DND-41 (cell line): ENCODE measurements around the gene ZBTB7B.

Source experiments
- CTCF ChIP-seq: IDR thresholded peaks from 2 replicates; pipeline ENCODE4 v1.5.1; 2012; ENCODE audit warnings: borderline replicate concordance, low read length, moderate library complexity, mild to moderate bottlenecking; ENCODE audit not compliant: poor library complexity, severe bottlenecking; ENCODE audit errors: extremely low read depth
- EZH2 ChIP-seq: IDR thresholded peaks from 3 replicates; pipeline ENCODE4 v1.6.1; 2012; ENCODE audit warnings: borderline replicate concordance, low read depth, mild to moderate bottlenecking, moderate library complexity, low read length, inconsistent platforms; ENCODE audit not compliant: severe bottlenecking

DNA sequence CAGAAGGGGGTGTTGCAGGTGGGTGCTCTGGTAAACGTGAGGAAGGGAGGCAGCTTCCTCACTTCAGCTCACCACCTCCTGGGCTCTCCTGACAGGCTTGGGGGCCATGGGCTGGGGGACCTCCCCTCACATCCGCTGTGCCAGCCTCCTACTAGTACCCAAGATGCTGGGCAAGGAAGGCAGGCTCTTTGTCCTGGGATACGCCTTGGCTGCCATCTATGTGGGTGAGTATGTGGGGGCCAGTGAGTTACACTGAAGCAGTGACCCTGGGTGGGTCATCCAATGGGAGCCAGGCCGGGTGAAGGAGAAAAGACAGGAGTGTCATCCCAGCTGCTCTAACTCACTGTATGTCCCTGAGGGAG lies 36.7 kb downstream of the ZBTB7B start:
- TF ChIP-seq CTCF, result no peak
- no peak for TF ChIP-seq EZH2
